Epithelial cell of proximal tubule (primary cell): Measurements from ENCODE around the gene OPN1MW3. TPM values are rescaled to one million over a fixed set of nuclear protein-coding genes. Genes with fewer than 3 reads are reported as not detected.

Experiments used
- DNase-seq: peaks from one replicate; pipeline ENCODE4 v3.0.0-alpha.2; 2011; ENCODE audit warnings: low read depth
- H3K4me3 ChIP-seq: 2 replicates; pipeline ENCODE4 v1.5.1; 2011; ENCODE audit warnings: low read depth, mild to moderate bottlenecking, low read length
- CTCF ChIP-seq: conservative IDR thresholded peaks from 2 replicates; pipeline ENCODE4 v1.5.1; 2012; ENCODE audit warnings: low read depth, mild to moderate bottlenecking, low read length
- total RNA-seq: library from RNA; depleted of rRNA; stranded (reverse); fragments of >200 nt; gene quantifications from 2 replicates; pipeline ENCODE4 v1.2.3, GENCODE V29; 2015

OPN1MW3 gene
- total RNA-seq, 1 donor from 2014 or later = not detected

DNA sequence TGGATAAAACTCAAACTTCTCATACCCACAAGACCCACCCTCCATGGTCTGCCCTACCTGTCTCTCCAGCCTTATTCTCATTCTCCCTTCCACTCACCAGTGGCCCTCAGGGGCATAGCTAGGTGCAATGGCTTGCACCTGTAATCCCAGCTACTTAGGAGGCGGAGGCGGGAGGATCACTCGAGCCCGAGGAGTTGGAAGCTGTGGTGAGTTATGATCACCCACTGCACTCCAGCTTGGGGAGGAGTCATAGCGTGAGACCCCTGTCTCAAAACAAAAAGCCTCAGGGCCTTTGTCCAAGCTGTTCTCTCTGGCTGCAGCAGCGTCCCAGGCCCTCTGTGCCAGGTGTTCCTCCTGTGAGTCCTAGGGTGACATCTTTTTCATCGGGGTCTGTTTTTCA lies 54.7 kb downstream of the OPN1MW3 start:
- no peak for TF ChIP-seq CTCF
- DNase-seq = no peak

DNA sequence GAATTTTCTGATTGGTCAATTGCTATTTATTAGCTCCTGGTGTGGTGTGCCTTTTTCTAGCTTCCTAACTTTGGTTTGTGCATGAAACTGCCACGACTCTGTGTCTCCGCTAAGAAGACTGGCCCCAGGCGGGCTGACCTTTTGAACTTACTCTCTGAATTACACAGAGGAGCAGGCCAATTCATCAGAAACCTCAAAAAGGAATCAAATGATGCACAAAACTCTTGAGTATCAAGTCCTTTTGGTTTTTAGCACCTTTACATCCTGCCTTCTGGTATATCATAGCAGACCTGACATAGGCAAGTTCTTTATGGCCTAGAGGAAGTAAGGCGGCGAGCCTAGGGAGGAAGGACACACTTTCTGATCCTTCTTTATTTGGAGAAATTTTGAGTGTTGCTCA lies 55.8 kb downstream of the OPN1MW3 start:
- H3K4me3 ChIP-seq = no peak overlapping the region
- no peak for TF ChIP-seq CTCF
- DNase-seq = no peak

More for the DNA sequence above, 54.7 kb downstream of the OPN1MW3 start:
- H3K4me3 ChIP-seq = no peak overlapping the region

DNA sequence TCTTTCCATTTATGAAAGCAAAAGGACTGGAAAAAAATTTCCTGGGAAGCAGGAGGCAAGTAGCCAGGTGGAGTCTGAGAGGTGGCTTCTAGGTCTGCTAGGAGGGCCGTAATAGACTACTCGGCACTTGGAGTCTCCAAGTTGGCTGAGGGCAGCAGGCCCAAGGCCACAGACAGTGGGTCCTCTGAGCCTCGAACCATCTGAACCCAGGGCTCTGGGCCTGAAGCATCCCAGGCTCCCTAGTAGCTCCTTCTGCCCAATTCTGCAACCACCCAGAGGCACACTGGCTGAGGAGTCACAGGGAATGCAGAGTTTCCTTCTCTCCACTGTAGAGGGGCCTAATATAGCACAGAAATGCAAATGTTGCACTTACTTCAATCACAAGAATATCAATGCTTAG lies 58.0 kb downstream of the OPN1MW3 start:
- no peak overlapping the region for H3K4me3 ChIP-seq
- no peak for TF ChIP-seq CTCF
- DNase-seq = no peak

- H3K4me3 ChIP-seq = no peak overlapping the region
- TF ChIP-seq CTCF = peak; percentile 60
- no peak for DNase-seq
These were observed 60.1 kb downstream of the OPN1MW3 start for GRCh38 chrX:154317391-154317995.

DNA sequence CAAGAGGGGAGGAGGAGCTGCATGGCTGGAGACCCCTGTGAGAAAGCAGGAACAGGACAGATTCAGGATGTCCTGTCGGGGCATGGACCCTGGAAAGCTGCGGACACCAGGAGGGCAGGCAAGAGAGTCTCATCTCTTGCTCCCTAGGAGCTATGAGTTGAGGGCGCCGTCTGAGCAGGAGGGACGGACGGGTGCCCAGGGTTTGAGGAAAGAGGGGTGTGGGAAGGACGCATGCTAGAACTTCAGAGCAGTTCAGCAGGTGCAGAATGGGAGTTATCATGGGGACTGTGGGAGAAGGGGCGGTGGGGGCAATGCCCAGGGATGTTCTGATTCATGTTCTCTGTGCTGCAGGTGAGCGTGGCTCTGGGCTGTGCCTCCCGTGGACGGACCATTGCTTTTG lies 63.0 kb downstream of the OPN1MW3 start:
- no peak for TF ChIP-seq CTCF
- no peak for DNase-seq
- H3K4me3 ChIP-seq = no peak overlapping the region

Other genes starting within 250 kb of the OPN1MW3 start
- gene IRAK1, start 237.7 kb upstream of the OPN1MW3 start, total RNA-seq = 131 and 219 TPM in 2 replicates
- 18.1 and 23.4 TPM in 2 replicates for gene MECP2, start 159.9 kb upstream of the OPN1MW3 start, total RNA-seq
- not detected in 2 replicates for gene OPN1LW, start 113.3 kb upstream of the OPN1MW3 start, total RNA-seq
- gene OPN1MW, start 75.0 kb upstream of the OPN1MW3 start, total RNA-seq = not detected in 2 replicates
- not detected in 2 replicates for gene OPN1MW2, start 37.8 kb upstream of the OPN1MW3 start, total RNA-seq
- gene TEX28, start 37.5 kb downstream of the OPN1MW3 start, total RNA-seq = not detected in 2 replicates
- 0.17 TPM in 1 of 2 replicates, not detected in the other for gene TKTL1, start 38.2 kb downstream of the OPN1MW3 start, total RNA-seq
- gene FLNA, start 117.1 kb downstream of the OPN1MW3 start, total RNA-seq = 953 and 1,430 TPM in 2 replicates
- gene EMD, start 121.7 kb downstream of the OPN1MW3 start, total RNA-seq = 50.7 and 63.0 TPM in 2 replicates
- 5,736 and 6,055 TPM in 2 replicates for gene RPL10, start 140.8 kb downstream of the OPN1MW3 start, total RNA-seq
- 20.7 and 27.7 TPM in 2 replicates for gene DNASE1L1, start 151.7 kb downstream of the OPN1MW3 start, total RNA-seq
- 33.6 and 55.8 TPM in 2 replicates for gene TAFAZZIN, start 154.0 kb downstream of the OPN1MW3 start, total RNA-seq
- 28.5 and 55.1 TPM in 2 replicates for gene ATP6AP1, start 171.1 kb downstream of the OPN1MW3 start, total RNA-seq
- gene GDI1, start 179.6 kb downstream of the OPN1MW3 start, total RNA-seq = 116 and 144 TPM in 2 replicates
- 51.1 and 74.1 TPM in 2 replicates for gene FAM50A, start 186.6 kb downstream of the OPN1MW3 start, total RNA-seq
- 5.9 and 14.6 TPM in 2 replicates for gene PLXNA3, start 200.7 kb downstream of the OPN1MW3 start, total RNA-seq
- gene LAGE3, start 221.7 kb downstream of the OPN1MW3 start, total RNA-seq = 23.0 and 28.4 TPM in 2 replicates
- gene UBL4A, start 229.0 kb downstream of the OPN1MW3 start, total RNA-seq = 39.4 and 65.5 TPM in 2 replicates
- gene SLC10A3, start 233.0 kb downstream of the OPN1MW3 start, total RNA-seq = 26.1 and 29.1 TPM in 2 replicates